Right lobe of liver (tissue), 4 donors: ENCODE data around the gene MAPKAPK5.

ENCODE experiments used
- POLR2A ChIP-seq: fragments of 450-650 bp; IDR thresholded peaks from one replicate; pipeline ENCODE4 v1.6.1; 2017; ENCODE audit warnings: antibody characterized with exemption, mild to moderate bottlenecking
- TF ChIP-seq, protein P1 (sequence below), 4 donors: fragments of 200-600 bp in 3 of 4; fragments of 450-650 bp in 1 of 4; IDR thresholded peaks; one replicate each; pipeline versions ENCODE4 v1.5.1 to v1.8.0; 2016 to 2022; ENCODE audit warnings: antibody characterized with exemption in 4 of 4, mild to moderate bottlenecking in 2 of 4
- donor health status: DM: no; HTN: no; CAD: no.
- donor health status: DM: no; HTN: no; CAD: no.
- donor health status: DM: no; HTN: yes; CAD: no.

- TF ChIP-seq, protein P1, sequence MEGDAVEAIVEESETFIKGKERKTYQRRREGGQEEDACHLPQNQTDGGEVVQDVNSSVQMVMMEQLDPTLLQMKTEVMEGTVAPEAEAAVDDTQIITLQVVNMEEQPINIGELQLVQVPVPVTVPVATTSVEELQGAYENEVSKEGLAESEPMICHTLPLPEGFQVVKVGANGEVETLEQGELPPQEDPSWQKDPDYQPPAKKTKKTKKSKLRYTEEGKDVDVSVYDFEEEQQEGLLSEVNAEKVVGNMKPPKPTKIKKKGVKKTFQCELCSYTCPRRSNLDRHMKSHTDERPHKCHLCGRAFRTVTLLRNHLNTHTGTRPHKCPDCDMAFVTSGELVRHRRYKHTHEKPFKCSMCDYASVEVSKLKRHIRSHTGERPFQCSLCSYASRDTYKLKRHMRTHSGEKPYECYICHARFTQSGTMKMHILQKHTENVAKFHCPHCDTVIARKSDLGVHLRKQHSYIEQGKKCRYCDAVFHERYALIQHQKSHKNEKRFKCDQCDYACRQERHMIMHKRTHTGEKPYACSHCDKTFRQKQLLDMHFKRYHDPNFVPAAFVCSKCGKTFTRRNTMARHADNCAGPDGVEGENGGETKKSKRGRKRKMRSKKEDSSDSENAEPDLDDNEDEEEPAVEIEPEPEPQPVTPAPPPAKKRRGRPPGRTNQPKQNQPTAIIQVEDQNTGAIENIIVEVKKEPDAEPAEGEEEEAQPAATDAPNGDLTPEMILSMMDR (IDR thresholded peaks at IDR 0.05) = no peak
- no peak for TF ChIP-seq POLR2A
Observed at GRCh38 chr12:111942557-111942956, 100.5 kb downstream of the MAPKAPK5 start.
